ENCODE results near the gene PLCD3. TPM values are rescaled to one million over a fixed set of nuclear protein-coding genes. Genes with fewer than 3 reads are reported as not detected.
"Not testable (repeated sequence)": the region's sequence is repeated elsewhere in the genome, so short reads cannot be mapped to it uniquely, and the experiment has no call there.

PLCD3 gene
- total RNA-seq, 1 donor from 2014 or later: 187 TPM

- DNase-seq (ENCODE audit: low read depth): peak; percentile 98
Measured at GRCh38 chr17:45135192-45135977, 3.1 kb upstream of the PLCD3 start, which contains the start of gene ACBD4. Gene ACBD4 (plus strand): TSS chr17:45135687. CDS start chr17:45136145, 458 bp downstream.

GRCh38 chr17:45132572-45133463, 503 bp upstream of the PLCD3 start:
- DNase-seq (ENCODE audit: low read depth): peak; percentile 84

GRCh38 chr17:45131616-45132319, 547 bp downstream of the PLCD3 start:
- no peak for DNase-seq (ENCODE audit: low read depth)

GRCh38 chr17:45130681-45131615, 1.4 kb downstream of the PLCD3 start:
- DNase-seq (ENCODE audit: low read depth): no peak

GRCh38 chr17:45129940-45130680, 2.2 kb downstream of the PLCD3 start:
- no peak for DNase-seq (ENCODE audit: low read depth)

GRCh38 chr17:45129426-45129939, 2.8 kb downstream of the PLCD3 start:
- DNase-seq (ENCODE audit: low read depth): peak; percentile 64

GRCh38 chr17:45128989-45129388, 3.3 kb downstream of the PLCD3 start:
- no peak for DNase-seq (ENCODE audit: low read depth)

GRCh38 chr17:45128331-45128730, 4.0 kb downstream of the PLCD3 start:
- DNase-seq (ENCODE audit: low read depth): no peak

- DNase-seq (ENCODE audit: low read depth): peak; percentile 75
Measured at GRCh38 chr17:45127548-45128300, 4.6 kb downstream of the PLCD3 start.

GRCh38 chr17:45127207-45127547, 5.1 kb downstream of the PLCD3 start:
- no peak for DNase-seq (ENCODE audit: low read depth)

GRCh38 chr17:45125509-45125908, 6.8 kb downstream of the PLCD3 start:
- no peak for DNase-seq (ENCODE audit: low read depth)

GRCh38 chr17:45124797-45125122, 7.6 kb downstream of the PLCD3 start:
- DNase-seq (ENCODE audit: low read depth): not testable (repeated sequence)

- DNase-seq (ENCODE audit: low read depth): peak; percentile 84
Measured at GRCh38 chr17:45123930-45124796, 8.2 kb downstream of the PLCD3 start.

- no peak for DNase-seq (ENCODE audit: low read depth)
Measured at GRCh38 chr17:45123076-45123770, 9.1 kb downstream of the PLCD3 start.

GRCh38 chr17:45121055-45121454, 11.3 kb downstream of the PLCD3 start:
- DNase-seq (ENCODE audit: low read depth): no peak

- no peak for DNase-seq (ENCODE audit: low read depth)
Measured at GRCh38 chr17:45120558-45120957, 11.8 kb downstream of the PLCD3 start.

GRCh38 chr17:45119964-45120363, 12.4 kb downstream of the PLCD3 start:
- DNase-seq (ENCODE audit: low read depth): no peak

Measured in myocyte (in vitro differentiated cells).